HG03439 (cell line): ENCODE results near the gene MED12L.
A peak's percentile ranks its signal among the peaks of the same experiment; 100 is the strongest.
"Not testable (repeated sequence)": the region's sequence is repeated elsewhere in the genome, so short reads cannot be mapped to it uniquely, and the experiment has no call there.

Source experiments
- ATAC-seq: cut with Tn5 transposase; IDR thresholded peaks from one replicate; pipeline ENCODE4 v1.9.1; 2021; ENCODE audit warnings: mild to moderate bottlenecking, moderate library complexity; ENCODE audit not compliant: unreplicated experiment

Gene MED12L

DNA sequence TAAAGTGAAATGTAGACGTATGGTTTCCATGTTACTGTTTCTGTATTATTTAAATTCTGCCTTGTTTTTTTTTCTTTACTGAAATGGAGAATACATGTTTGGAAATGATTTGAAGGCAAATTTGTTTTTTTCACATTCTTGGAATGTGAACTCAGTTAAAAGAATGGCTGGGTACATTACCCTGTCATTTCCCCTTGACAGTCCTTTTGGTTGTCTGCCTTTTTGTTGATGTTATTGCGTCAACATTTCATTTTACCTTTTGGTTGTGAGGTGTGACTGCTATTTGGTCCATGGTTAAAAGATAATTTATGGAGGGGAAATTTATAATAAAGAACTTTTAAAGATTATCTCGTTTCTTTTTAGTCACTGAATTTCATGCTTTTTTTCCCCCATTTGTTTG lies 120.7 kb downstream of the MED12L start:
- no peak for ATAC-seq

DNA sequence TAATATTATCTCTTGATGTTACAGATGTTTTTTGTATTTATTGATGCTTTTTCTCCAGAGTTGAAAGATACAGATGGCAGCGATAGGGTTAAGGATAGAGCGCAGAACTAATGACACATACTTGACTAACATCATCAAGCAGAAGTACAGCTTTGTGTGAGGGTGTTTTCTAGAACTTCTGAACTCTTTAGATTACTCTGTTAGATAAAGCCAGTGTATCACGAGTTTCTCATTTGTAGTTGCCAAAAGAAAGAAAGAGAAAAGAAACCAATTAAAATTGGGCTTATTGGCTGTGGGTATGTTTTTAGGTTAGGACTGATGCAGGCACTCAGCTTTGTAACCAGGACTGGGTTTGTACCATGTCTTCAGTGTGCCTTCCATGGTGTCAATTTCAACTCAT lies 124.2 kb downstream of the MED12L start:
- no peak for ATAC-seq

DNA sequence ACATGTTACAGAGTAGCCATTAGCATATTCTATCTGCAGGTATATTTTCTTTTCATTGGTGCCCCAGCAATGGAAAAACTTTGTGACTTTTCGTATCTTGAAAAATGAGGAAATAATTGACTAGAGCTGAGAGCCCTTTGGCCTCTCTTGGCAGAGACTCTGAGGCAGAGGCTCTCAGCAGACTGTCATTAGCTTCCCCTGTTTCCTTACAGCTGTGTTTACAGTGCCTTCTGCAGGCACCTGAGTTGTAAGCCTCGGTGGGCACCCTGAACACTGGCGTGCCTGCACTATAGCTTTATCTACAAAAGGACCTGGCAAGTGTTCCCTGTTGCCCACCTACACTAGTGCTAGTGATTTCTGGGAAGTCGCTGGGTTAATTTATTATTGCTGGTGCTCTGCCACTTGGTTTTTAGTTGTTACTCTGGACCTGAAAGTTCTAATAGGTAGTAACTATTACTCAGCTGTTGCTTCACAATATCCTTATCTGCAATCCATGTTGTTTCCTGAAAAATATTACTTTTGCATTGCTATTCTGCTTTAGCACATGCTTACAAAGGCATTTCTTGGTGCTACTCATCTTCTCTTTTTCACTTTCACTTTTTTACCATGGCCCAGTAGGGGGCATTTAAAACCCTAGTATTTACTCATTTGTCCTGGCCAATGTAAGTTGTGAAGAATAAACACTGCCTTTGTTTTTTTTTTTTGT lies 125.4 kb downstream of the MED12L start:
- no peak for ATAC-seq

DNA sequence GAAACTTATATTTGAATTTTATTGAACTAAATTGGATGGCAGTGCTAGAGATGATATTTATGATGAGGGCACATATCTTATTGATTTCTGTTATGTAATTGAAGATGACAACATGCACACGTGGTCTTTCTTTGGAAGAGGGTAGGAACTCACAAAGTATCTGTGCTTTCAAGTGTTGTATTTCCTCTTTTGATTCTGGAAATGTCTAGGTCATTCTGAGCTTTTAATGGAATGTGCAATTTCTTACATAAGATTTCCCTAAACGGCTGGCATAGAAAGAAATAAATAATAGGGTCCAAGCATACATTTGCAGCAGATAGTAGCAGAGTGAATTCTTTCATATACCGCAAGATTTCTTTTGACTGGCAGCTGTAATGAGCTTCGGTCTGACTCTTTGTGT lies 127.7 kb downstream of the MED12L start:
- no peak for ATAC-seq

DNA sequence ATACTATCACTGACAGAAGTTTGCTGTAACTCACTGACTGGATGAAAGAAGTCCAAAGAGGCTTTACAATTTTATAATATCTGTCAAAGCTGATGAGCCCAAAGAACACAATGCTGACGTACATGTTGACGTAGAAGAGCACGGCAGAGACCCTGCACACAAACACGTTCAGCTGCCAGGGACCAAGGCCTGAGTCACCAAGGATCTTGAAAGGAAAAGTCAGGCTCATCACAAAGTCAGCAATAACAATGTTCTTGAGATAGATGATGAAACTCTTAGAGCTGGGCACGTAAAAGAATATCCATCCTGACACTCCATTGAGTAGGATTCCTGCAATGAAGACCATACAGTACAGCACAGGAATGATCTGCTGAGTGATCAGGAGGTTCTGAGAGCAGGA lies 128.4 kb downstream of the MED12L start:
- ATAC-seq, result no peak

DNA sequence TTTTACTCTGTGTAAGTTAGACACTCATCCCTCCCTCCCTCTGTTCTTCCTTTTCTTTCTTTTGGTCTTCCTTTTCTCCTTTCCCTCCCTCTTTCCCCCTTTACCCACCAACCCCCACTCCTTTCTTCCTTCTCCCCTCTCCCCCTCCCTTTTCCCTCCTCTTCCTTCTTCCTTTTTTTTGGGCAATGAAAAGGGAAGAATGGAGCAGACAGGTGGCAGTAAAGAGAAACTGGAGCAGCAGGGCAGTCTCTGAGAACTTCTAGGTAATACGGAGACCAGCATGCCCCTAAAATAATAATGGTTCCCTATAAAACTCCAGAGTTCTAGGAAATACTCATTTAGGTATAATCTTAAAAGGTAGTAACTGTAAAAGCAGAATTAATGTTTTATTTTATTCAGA lies 129.0 kb downstream of the MED12L start:
- no peak for ATAC-seq

DNA sequence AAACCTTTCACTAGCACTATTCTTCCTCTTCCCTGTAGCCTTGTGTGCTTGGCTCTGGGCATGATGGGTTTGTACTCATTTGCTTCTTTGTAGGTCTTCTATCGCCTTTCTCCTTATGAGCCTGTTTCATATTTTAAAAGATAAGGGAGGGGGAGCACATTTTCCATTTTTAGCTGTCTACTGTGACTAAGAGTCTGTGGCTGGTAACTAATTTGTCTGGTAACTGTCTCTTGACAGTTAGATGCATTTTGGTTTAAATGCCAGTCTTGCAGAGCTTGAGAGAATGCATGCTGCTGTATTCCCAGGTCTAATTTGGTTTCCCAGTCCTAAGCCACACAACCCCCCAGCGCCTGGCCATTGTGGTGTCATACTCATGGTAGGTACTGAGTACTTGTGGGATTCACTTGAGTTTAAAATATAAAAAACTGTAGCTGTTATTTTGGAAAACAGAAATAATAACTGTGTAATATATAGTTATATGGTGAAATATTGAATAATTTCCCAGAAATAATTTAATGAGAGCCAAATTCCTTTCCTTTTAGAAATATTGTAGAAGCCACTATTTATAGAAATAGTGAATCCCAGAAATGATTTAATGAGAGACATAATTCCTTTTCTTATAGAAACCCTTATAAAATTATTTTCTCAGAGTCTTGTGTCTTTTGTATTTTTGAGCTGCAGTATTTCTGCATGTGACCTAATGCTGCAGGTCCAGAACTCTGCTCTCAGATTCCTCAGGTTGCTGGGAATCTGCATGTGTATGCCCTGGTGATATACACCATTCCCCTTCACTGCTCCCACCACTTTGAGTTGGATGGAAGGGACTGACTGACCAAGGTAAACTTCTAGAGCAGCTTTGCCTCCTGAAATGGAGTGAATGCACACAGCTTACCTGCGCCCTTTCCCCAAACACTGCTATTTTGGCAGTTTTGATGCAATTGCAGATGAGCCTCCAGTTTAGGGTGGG lies 131.5 kb downstream of the MED12L start:
- ATAC-seq, result no peak

DNA sequence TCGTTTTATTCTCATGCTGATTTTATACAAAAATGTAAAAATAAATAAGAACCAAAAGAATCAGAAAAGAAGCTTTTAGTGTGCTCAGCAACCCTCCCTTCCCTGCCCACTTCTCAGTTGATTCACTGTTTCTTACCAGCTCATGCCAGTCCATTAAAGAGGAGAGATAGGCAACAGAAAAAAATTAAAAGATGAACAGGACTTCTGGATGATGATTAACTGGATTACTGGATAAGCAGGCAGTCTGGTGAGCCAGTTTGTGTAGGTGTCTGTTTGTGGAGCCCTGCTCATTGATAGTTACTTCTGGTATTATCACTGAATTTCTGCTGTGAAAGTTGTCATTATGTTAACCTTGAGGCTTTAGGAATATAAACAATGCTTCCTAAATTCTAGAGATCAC lies 132.7 kb downstream of the MED12L start:
- no peak for ATAC-seq

DNA sequence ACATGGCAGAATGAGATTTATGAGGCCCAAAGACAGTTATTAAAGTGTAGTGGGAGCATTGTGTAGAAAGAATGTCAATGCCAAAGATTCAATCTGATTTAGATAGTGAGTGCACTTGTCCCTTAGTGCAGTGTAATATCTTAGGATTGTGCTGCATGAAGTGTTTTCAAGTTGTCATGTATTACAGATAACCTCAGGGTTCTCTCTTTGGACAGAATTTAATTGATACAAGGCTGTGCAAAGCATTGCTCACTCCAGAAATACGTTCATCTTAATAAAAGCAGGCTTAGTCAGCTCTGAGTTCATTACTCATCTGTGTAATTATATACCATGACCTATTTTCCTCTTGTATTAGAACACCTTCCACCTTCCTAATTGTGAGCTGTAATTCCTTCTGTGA lies 133.6 kb downstream of the MED12L start:
- ATAC-seq, result no peak

DNA sequence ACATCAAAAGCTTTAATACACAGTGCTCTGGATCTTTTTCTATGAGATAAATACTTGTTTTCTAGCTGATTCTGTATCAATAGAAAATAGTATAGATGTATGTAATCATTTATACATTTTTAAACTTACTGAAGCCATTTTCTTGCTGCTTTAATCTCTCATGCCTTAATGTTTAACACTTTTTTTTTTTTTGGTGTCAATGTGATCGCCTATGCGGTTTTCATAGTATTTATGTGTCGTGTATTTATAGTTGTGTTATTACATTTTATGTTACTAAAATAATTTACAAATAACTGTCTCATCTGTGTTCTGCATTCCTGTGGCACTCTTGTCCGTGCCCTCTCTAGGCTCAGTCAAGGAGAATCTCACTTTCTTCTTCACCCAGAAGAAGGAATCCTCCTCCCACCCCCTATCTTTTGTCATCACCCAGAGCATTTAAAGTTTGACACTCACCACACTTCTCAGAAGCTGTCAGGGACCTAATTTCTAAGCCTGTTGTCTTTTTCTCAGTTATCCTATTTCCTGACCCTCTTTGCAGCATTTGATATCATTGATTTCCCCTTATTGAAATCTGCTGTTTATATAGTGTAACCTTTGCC lies 138.9 kb downstream of the MED12L start:
- ATAC-seq, result no peak

DNA sequence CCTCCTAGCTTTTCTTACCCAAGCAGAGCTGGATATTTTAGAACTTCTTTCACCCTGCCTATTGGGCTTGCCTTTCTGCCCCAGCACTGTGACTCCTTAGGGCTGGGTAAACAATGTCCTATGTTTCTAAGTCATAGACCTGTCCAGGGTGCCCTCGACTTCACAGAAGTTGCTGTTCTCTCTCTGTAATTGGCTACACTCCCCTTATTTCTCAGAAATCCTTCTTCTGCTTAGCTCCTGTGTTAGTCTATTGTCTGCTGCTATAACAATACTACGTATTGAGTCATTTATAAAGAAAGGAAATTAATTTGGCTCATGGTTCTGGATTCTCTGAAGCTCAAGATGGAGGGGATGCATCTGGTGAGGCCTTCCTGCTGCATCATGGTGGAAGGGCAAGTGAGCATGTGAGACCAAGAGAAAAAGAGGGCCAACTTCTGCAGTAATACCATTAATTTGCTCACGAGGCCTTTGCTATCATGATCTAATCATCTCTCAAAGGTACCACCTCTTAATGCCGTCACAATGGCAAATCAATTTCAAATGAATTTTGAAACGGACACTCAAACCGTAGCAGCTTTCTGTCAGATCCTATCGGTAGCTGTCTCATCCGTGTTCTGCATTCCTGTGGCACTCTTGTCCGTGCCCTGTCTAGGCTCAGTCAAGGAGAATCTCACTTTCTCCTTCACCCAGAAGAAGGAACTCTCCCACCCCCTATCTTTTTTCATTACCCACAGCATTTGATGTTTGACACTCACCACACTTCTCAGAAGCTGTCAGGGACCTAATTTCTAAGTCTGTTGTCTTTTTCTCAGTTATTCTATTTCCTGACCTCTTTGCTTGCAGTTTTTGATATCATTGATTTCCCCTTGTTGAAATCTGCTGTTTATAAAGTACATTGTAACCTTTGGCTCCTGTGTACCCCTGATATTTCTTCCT lies 139.8 kb downstream of the MED12L start:
- ATAC-seq, result no peak

DNA sequence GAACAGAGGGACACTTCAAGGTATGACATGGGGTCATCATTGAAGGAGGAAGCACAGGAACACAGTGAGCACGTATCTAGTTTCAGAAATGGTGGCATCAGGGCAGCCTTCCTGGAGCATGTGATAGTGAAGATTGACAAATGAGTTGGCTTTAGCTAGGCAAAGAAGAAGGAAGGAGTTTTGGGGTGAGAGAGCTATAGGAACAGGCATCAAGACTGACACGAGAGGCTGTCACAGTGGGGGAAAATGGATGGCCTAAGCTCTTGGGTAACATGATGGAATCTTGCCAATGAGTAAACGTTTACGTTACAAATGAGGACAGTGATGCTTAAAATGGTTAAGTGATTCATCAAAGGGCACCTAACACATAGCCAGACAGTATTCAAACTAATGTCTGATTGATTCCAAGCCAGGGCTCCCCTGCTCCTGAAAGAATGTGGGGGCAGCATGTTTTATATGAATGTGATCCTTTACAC lies 140.7 kb downstream of the MED12L start:
- no peak for ATAC-seq

DNA sequence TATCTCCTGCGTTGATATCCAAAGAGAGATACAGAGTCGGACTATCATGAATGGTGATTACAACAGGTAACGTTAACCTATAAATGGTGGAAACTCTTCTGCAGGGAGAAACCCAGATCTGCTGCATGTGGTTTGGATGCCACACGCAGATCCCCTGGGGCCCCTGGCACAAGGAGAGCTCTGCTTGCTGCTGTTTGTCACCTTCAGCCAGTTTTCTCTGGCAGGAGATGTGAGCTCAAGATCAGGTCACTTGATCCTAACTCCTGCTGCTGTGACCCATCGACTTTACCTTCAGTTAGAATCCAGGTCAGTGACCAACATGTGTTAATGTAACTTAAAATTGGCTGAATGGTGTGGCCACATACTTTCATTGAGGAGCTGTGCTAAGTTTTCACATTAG lies 141.4 kb downstream of the MED12L start:
- no peak for ATAC-seq

DNA sequence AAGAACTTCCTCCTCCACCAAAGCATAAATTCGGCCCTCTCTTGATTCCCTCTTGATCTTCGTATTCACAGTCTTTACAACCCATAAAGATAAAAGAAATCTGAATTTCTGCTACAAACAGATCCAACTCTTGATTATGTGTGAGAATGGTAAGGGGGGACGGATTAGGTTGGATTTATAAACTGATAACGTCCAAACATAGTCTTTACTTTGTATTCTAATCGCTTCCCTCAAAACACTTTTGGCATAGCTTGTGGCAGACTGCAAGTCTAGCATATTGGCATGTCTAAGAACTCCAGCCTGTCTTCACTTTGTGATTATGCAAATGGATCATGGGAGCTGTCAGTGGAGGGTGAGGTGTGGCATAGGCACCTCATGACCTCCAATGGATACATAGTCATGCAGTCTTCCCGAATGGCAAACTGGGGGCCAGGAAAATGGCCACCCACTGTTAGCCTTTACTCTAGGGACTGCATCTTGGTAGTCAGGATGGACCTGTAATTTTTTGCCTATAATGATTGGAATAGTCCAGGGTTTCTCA lies 141.9 kb downstream of the MED12L start:
- ATAC-seq, result peak; percentile 33

DNA sequence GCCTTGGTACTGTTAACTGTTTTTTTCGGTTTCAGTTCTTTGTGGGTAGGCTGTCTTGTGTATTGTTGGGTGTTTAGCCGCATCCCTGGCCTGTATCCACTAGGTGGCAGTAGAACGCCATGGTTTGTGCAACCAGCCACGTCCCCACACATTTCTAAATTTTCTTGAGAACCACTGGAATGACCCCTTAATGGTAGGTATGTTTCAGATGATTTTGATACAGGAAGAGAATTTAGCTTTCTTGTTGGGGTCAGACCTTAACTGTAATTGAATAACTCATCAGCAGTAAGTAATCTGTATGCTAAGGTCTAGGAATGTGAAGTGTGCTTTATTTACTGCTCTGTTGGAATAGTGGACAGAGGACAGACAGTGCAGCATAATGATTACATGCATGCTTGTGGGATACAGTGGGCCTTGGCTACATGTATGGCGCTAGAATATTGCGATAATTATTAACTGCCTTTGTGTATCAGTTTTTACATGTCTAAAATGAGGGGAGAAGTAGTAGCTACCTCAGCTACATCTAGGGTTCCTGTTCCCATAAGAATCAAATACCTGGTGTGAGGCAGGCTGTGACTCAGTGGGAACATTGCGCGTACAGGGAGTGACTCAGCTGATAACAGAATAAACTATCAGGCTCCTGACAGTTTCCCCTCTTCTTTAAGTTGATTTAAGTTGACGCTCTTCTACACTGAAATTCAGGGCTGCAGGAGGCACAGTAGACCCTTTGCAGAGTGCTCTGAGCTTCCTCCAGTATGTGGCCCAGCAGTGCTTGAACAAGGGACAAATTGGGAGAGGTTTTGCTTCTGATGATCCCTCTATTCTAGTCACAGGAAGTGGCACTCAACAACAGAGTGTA lies 142.6 kb downstream of the MED12L start:
- ATAC-seq, result peak; percentile 93

DNA sequence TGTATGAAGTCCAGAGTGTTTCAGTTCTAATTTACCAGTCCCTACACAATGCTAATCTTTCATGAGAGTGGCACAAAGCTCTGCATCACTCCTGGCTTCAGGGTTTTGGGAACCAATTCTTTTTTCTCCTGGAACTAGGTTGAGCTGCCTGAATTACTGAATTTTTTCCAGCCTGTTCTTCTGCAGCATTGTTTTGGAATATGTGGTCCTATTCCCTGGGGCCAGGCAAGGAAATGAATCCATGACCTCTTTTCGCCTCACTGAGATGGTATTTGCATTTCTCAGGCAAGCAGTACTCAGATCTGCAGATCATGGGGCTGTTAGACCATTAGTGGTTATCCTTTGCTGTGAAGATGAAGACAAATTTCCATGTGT lies 143.2 kb downstream of the MED12L start:
- ATAC-seq, result no peak

DNA sequence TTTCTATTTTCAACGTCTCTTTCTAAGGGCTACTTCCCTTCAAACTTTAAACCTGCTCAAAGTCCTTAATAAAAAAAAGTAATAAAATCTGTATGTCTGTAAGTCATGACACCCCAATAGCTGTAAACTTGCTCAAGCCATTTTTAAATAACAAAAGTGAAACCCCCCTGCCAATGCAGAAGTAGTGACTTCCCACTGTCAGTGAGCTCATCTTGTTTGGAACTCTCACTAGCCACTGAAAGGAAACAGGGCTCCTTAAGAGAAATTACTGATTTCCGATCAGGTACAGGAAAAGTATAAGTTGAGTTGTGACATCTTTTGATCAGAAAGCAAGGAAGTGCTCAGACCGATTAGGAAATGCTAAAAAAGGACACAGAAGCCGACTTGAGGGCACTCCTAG lies 145.2 kb downstream of the MED12L start:
- ATAC-seq, result no peak

DNA sequence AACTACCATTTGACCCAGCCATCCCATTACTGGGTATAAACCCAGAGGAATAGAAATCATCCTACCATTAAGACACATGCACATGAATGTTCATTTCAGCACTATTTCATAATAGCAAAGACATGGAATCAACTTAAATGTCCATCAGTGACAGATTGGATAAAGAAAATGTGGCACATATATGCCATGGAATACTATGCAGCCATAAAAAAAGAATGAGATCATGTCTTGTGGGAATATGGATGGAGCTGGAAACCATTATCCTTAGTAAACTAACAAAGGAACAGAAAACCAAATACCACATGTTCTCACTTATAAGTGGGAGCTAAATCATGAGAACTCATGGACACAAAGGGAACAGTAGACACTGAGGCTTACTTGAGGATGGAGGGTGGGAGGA lies 146.9 kb downstream of the MED12L start:
- ATAC-seq, result not testable (repeated sequence)

DNA sequence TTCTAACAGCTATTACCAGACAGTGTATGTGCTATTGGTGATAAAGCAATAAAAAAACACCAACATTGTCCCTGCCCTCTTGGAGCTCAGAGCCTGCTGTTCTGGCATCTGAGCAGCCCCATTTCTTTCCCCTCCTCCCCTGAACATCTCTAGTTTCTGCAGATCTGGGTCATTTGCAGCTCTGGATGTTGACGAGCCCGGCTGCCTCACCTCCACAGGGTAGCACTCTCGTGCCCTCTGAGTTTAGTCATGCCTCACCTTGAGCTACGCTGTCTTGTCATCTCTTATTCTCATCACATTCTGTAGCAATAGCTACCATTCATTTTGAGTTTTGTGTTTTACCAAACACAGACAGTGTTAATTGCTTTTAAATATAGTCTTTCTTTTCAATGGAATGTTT lies 147.5 kb downstream of the MED12L start:
- ATAC-seq, result no peak
